H1 (cell line): ENCODE results near the gene CYRIA. TPM values are rescaled to one million over a fixed set of nuclear protein-coding genes. Genes with fewer than 3 reads are reported as not detected.

ENCODE experiments used
- CTCF ChIA-PET: fragments of 300-600 bp; sonication (Branson Sonifier 250); formaldehyde crosslinking; loops from one replicate; lab custom pipeline; 2021; ENCODE audit not compliant: partially characterized antibody; lab: Charles Lee
- POLR2A ChIA-PET: fragments of 300-600 bp; sonication (Branson Sonifier 250); formaldehyde crosslinking; loops from one replicate; lab custom pipeline; 2021; ENCODE audit warnings: inconsistent platforms; ENCODE audit not compliant: partially characterized antibody; lab: Charles Lee
- DNase-seq, 2 experiments: peaks; one replicate each; pipeline versions ENCODE4 v3.0.0 to v3.0.0-alpha.2; 2010 to 2022; ENCODE audit warnings: low spot score in 2 of 2, low read depth in 1 of 2, mixed read lengths in 1 of 2
- FAIRE-seq: peaks from 2 replicates; lab custom pipeline; 2011; peaks lifted over from hg19 to GRCh38; lab: Jason Lieb, UNC
- H2AFZ ChIP-seq: 2 replicates; pipeline ENCODE4 v1.8.1; 2012; ENCODE audit warnings: low read length, inconsistent platforms
- H2AK5ac ChIP-seq: 2 replicates; pipeline ENCODE4 v1.6.1; 2013; ENCODE audit warnings: low read depth, low read length
- H2BK120ac ChIP-seq: replicated peaks from 2 replicates; pipeline ENCODE3; 2013; ENCODE audit warnings: low read depth, low read length, inconsistent platforms
- H2BK12ac ChIP-seq: 2 replicates; pipeline ENCODE4 v1.6.1; 2013; ENCODE audit warnings: low read depth, low read length
- H2BK15ac ChIP-seq: 2 replicates; pipeline ENCODE4 v1.6.1; 2013; ENCODE audit warnings: low read length
- H2BK20ac ChIP-seq: 2 replicates; pipeline ENCODE4 v1.6.1; 2013; ENCODE audit warnings: low read length
- H2BK5ac ChIP-seq: 2 replicates; pipeline ENCODE4 v1.6.1; 2013; ENCODE audit warnings: low read depth, low read length
- H3K14ac ChIP-seq: 2 replicates; pipeline ENCODE4 v1.6.1; 2013; ENCODE audit warnings: inconsistent platforms; ENCODE audit not compliant: insufficient read length
- H3K18ac ChIP-seq: 2 replicates; pipeline ENCODE4 v1.6.1; 2013; ENCODE audit warnings: low read length; ENCODE audit errors: extremely low read depth
- H3K23ac ChIP-seq: 2 replicates; pipeline ENCODE4 v1.6.1; 2013; ENCODE audit warnings: inconsistent platforms; ENCODE audit not compliant: insufficient read length
- H3K23me2 ChIP-seq: 2 replicates; pipeline ENCODE4 v1.6.1; 2013; ENCODE audit warnings: low read depth, low read length
- H3K27ac ChIP-seq: 2 replicates; pipeline ENCODE4 v1.6.1; 2011; ENCODE audit warnings: low read depth, low read length, inconsistent platforms
- H3K27me3 ChIP-seq, 4 experiments: replicated peaks in 1 of 4; 1 replicate in 1 of 4; 2 replicates in 3 of 4; pipeline versions ENCODE4 v1.6.1 to v1.8.1; 2011 to 2013; ENCODE audit warnings: low read length in 3 of 4, mild to moderate bottlenecking in 3 of 4, inconsistent platforms in 2 of 4, mixed read lengths in 2 of 4, moderate library complexity in 1 of 4; ENCODE audit not compliant: control insufficient read depth in 3 of 4, insufficient read depth in 3 of 4; ENCODE audit errors: extremely low read depth in 1 of 4
- H3K36me3 ChIP-seq, 4 experiments: 2 replicates each; pipeline versions ENCODE4 v1.6.1 to v1.8.1; 2011 to 2013; ENCODE audit warnings: mild to moderate bottlenecking in 4 of 4, low read length in 3 of 4, moderate library complexity in 2 of 4, control low read depth in 1 of 4, inconsistent platforms in 1 of 4; ENCODE audit not compliant: insufficient read depth in 4 of 4, control insufficient read depth in 2 of 4
- H3K4ac ChIP-seq: replicated peaks from 2 replicates; pipeline ENCODE3; 2013; ENCODE audit warnings: low read length, low read depth, mixed read lengths, inconsistent platforms; ENCODE audit not compliant: insufficient read length
- H3K4me1 ChIP-seq, 4 experiments: replicated peaks in 1 of 4; 1 replicate in 1 of 4; 2 replicates in 3 of 4; pipeline versions ENCODE4 v1.6.1 to v1.8.1; 2011 to 2013; ENCODE audit warnings: low read length in 3 of 4, inconsistent platforms in 2 of 4, mixed read lengths in 1 of 4; ENCODE audit not compliant: insufficient read depth in 4 of 4, control insufficient read depth in 3 of 4
- H3K4me2 ChIP-seq, 2 experiments: 2 replicates each; pipeline versions ENCODE4 v1.6.1 to v1.8.1; 2011 to 2013; ENCODE audit warnings: low read depth in 2 of 2, low read length in 2 of 2, control low read depth in 1 of 2, inconsistent platforms in 1 of 2, mild to moderate bottlenecking in 1 of 2; ENCODE audit not compliant: insufficient read depth in 1 of 2
- H3K4me3 ChIP-seq, 4 experiments: fragments of 200-600, 300-600 bp in 1 of 4; sonication (generic), shearing (Covaris generic), sonication (Bioruptor Twin) in 1 of 4; 2 replicates each; pipeline versions ENCODE4 v1.5.1 to v1.8.1; 2011 to 2016; ENCODE audit warnings: low read length in 4 of 4, low read depth in 3 of 4, control low read depth in 2 of 4, inconsistent platforms in 2 of 4, mild to moderate bottlenecking in 2 of 4, mixed read lengths in 1 of 4, moderate library complexity in 1 of 4; ENCODE audit not compliant: insufficient read depth in 2 of 4; ENCODE audit errors: extremely low read depth in 1 of 4
- H3K56ac ChIP-seq: replicated peaks from 2 replicates; pipeline ENCODE3; 2013; ENCODE audit warnings: low read depth, mild to moderate bottlenecking, mixed read lengths, low read length, inconsistent platforms; ENCODE audit not compliant: insufficient read length
- H3K79me1 ChIP-seq: 2 replicates; pipeline ENCODE4 v1.6.1; 2013; ENCODE audit warnings: low read depth, low read length, control low read depth
- H3K79me2 ChIP-seq, 2 experiments: 2 replicates each; pipeline versions ENCODE4 v1.6.1 to v1.8.1; 2012 to 2013; ENCODE audit warnings: low read length in 2 of 2, mild to moderate bottlenecking in 2 of 2, inconsistent platforms in 1 of 2; ENCODE audit not compliant: insufficient read depth in 2 of 2, control insufficient read depth in 1 of 2
- H3K9ac ChIP-seq, 4 experiments: replicated peaks in 1 of 4; 1 replicate in 1 of 4; 2 replicates in 3 of 4; pipeline versions ENCODE4 v1.6.1 to v1.8.1; 2011 to 2013; ENCODE audit warnings: low read depth in 3 of 4, low read length in 3 of 4, control low read depth in 2 of 4, mild to moderate bottlenecking in 2 of 4, moderate library complexity in 2 of 4, inconsistent platforms in 1 of 4; ENCODE audit errors: extremely low read depth in 1 of 4
- H3K9me3 ChIP-seq, 2 experiments: 2 replicates each; pipeline versions ENCODE4 v1.6.1 to v1.8.1; 2012 to 2013; ENCODE audit warnings: mild to moderate bottlenecking in 2 of 2, moderate library complexity in 2 of 2, control low read depth in 1 of 2, inconsistent platforms in 1 of 2, low read depth in 1 of 2, low read length in 1 of 2, mixed read lengths in 1 of 2; ENCODE audit not compliant: insufficient read depth in 2 of 2
- H4K20me1 ChIP-seq, 2 experiments: replicated peaks in 1 of 2; 2 replicates each; pipeline versions ENCODE3 to v1.8.1; 2011 to 2013; ENCODE audit warnings: inconsistent platforms in 2 of 2, low read length in 2 of 2, mild to moderate bottlenecking in 1 of 2; ENCODE audit not compliant: insufficient read depth in 2 of 2, control insufficient read depth in 1 of 2
- H4K5ac ChIP-seq: 2 replicates; pipeline ENCODE4 v1.6.1; 2013; ENCODE audit warnings: low read length, low read depth, mixed read lengths, inconsistent platforms; ENCODE audit not compliant: insufficient read length
- H4K8ac ChIP-seq: 2 replicates; pipeline ENCODE4 v1.8.0; 2013; ENCODE audit warnings: mild to moderate bottlenecking, moderate library complexity, low read length, inconsistent platforms; ENCODE audit not compliant: insufficient read depth; ENCODE audit errors: extremely low read depth
- H4K91ac ChIP-seq: replicated peaks from 2 replicates; pipeline ENCODE3; 2013; ENCODE audit warnings: low read length, mixed read lengths, inconsistent platforms; ENCODE audit not compliant: insufficient read length
- BRCA1 ChIP-seq: IDR thresholded peaks from 2 replicates; pipeline ENCODE4 v1.6.1; 2012; ENCODE audit warnings: low read depth, low read length, improper control_type of control experiment
- CEBPB ChIP-seq: IDR thresholded peaks from 2 replicates; pipeline ENCODE4 v1.6.1; 2012; ENCODE audit warnings: low read depth, low read length
- CHD1 ChIP-seq: IDR thresholded peaks from 2 replicates; pipeline ENCODE4 v1.6.1; 2012; ENCODE audit warnings: low read depth, low read length, improper control_type of control experiment
- HDAC2 ChIP-seq, 2 experiments: fragments of 300-600 bp in 1 of 2; sonication (generic) in 1 of 2; IDR thresholded peaks; 2 replicates each; pipeline ENCODE4 v1.6.1; 2011 to 2012; ENCODE audit warnings: low read depth in 2 of 2, low read length in 2 of 2, mild to moderate bottlenecking in 2 of 2, moderate library complexity in 2 of 2, borderline replicate concordance in 1 of 2, inconsistent platforms in 1 of 2
- JUN ChIP-seq: IDR thresholded peaks from 2 replicates; pipeline ENCODE4 v1.6.1; 2011; ENCODE audit warnings: low read depth, mild to moderate bottlenecking, improper control_type of control experiment, low read length
- KDM1A ChIP-seq: fragments of 200-600, 300-600 bp; sonication (generic); IDR thresholded peaks from 2 replicates; pipeline ENCODE4 v1.7.1; 2016; ENCODE audit warnings: mild to moderate bottlenecking, low read length, borderline replicate concordance
- MAFK ChIP-seq: IDR thresholded peaks from 2 replicates; pipeline ENCODE4 v1.6.1; 2012; ENCODE audit warnings: low read depth, mild to moderate bottlenecking, improper control_type of control experiment, low read length
- NANOG ChIP-seq: IDR thresholded peaks from 2 replicates; pipeline ENCODE4 v1.6.1; 2011; ENCODE audit warnings: low read length, low read depth, mild to moderate bottlenecking, inconsistent platforms; ENCODE audit not compliant: insufficient read depth, poor library complexity, severe bottlenecking
- RAD21 ChIP-seq, 2 experiments: IDR thresholded peaks in 1 of 2; conservative IDR thresholded peaks in 1 of 2; 2 replicates each; pipeline ENCODE4 v1.6.1; 2011; ENCODE audit warnings: low read depth in 2 of 2, low read length in 2 of 2, improper control_type of control experiment in 1 of 2, inconsistent platforms in 1 of 2, mild to moderate bottlenecking in 1 of 2, moderate library complexity in 1 of 2
- RNF2 ChIP-seq: fragments of 200-900, 300-1000 bp; sonication (generic); IDR thresholded peaks from 2 replicates; pipeline ENCODE4 v1.7.1; 2016; ENCODE audit warnings: borderline replicate concordance, low read depth, mild to moderate bottlenecking, antibody characterized with exemption, low read length; ENCODE audit not compliant: poor library complexity, severe bottlenecking; ENCODE audit errors: missing control alignments
- SIN3A ChIP-seq, 2 experiments: IDR thresholded peaks in 1 of 2; conservative IDR thresholded peaks in 1 of 2; 2 replicates each; pipeline ENCODE4 v1.6.1; 2011 to 2012; ENCODE audit warnings: low read length in 2 of 2, improper control_type of control experiment in 1 of 2, low read depth in 1 of 2, mild to moderate bottlenecking in 1 of 2
- SRF ChIP-seq: IDR thresholded peaks from 2 replicates; pipeline ENCODE4 v1.6.1; 2011; ENCODE audit warnings: mild to moderate bottlenecking, low read depth, low read length, moderate library complexity
- WGBS, 2 experiments: shearing (Covaris generic) in 1 of 2; methylation state at CpG; one replicate each; pipeline versions ENCODE4 v1.1.6 to v1.1.7; 2013 to 2015; ENCODE audit warnings: low lambda C conversion rate in 2 of 2, mixed read lengths in 2 of 2, inconsistent platforms in 1 of 2, low coverage in 1 of 2, missing lambda C conversion rate in 1 of 2; ENCODE audit not compliant: insufficient replicate concordance in 2 of 2, insufficient coverage in 1 of 2, insufficient read length in 1 of 2; ENCODE audit errors: extremely low coverage in 1 of 2, missing lambda C conversion rate in 1 of 2; 5-methylcytosine and 5-hydroxymethylcytosine counted together
- polyA plus RNA-seq, 7 experiments: library from polyadenylated mRNA; depleted of rRNA in 3 of 7; stranded (reverse) in 5 of 7; unstranded in 2 of 7; fragments of >200 nt in 5 of 7; fragments of 200-250 nt in 2 of 7; gene quantifications; 1 replicate in 5 of 7; 2 replicates in 1 of 7; 4 replicates in 1 of 7; pipeline versions ENCODE4 v1.2.1 to v1.2.3, GENCODE V29; 2011 to 2013; ENCODE audit warnings: missing spikeins in 2 of 7, mixed read lengths in 2 of 7
- total RNA-seq: library from RNA; stranded (reverse); fragmentation: NEBNext Ultra II Directional; extraction: Animal tissue kit (Norgen Biotek cat#: 25700); gene quantifications from 2 replicates; pipeline ENCODE4 v1.2.1, GENCODE V29; 2021

CYRIA gene
- total and polyA plus RNA-seq, 2 of the 8 experiments (the other 6 are each of a cell fraction or from before 2014, with no cell fraction given) = 1.5 to 9.8 TPM

GRCh38 chr2:16686641-16687040 lies 21.0 kb upstream of the CYRIA start:
- Histone ChIP-seq H3K9me3 (no peaks in the 10 kb centered on the region), H3K9ac (no peak overlapping the region), H3K23me2 (no peaks in the 10 kb centered on the region), H3K27me3 (no peaks in the 10 kb centered on the region), H3K14ac (no peak overlapping the region), H4K91ac (no peak overlapping the region), H4K5ac (no peak overlapping the region), H3K27ac (no peak overlapping the region), H3K4me1 (no peaks in the 10 kb centered on the region), H3K18ac (no peak overlapping the region), H2BK120ac (no peak overlapping the region), H3K56ac (no peak overlapping the region), H3K4me2 (no peak overlapping the region), H3K79me2 (no peaks in the 10 kb centered on the region), H2BK12ac (no peak overlapping the region), H2BK5ac (no peak overlapping the region), H4K8ac (no peak overlapping the region), H2BK15ac (no peak overlapping the region), H3K23ac (no peak overlapping the region), H4K20me1 (no peaks in the 10 kb centered on the region), H3K4ac (no peak overlapping the region), H2BK20ac (no peak overlapping the region), H3K36me3 (no peaks in the 10 kb centered on the region), H2AK5ac (no peak overlapping the region), H3K79me1 (no peaks in the 10 kb centered on the region), H3K4me3 (no peak overlapping the region), H2AFZ (no peak overlapping the region)
- POLR2A ChIA-PET = no interaction called here
- DNase-seq (no peak), FAIRE-seq (no peak)
- CTCF ChIA-PET = interaction anchor here (0.6 to 2.3 kb wide), 4 partner anchors 12 to 81 kb away, joined by 3 to 7 read pairs (median 4); no protein-coding TSS in a partner anchor
- 93% methylated on average over 2 of the region's 2 CpGs; no CpG with 5 or more reads in 1 of the 2 experiments for WGBS, 2 experiments
- TF ChIP-seq SRF (no peak), CEBPB (no peak), NANOG (no peak), MAFK (no peak), BRCA1 (no peak), KDM1A (no peak), JUN (no peak), RNF2 (no peak), CHD1 (no peak), HDAC2 (IDR thresholded peaks at IDR 0.05; ENCODE audit: borderline replicate concordance in 1 of 2, low read depth in 2 of 2, low read length in 2 of 2) (no peak), SIN3A (conservative IDR thresholded peaks at IDR 0.05 in 1 of 2, IDR thresholded peaks at IDR 0.05 in 1 of 2; ENCODE audit: low read depth in 1 of 2, low read length in 2 of 2) (no peak), RAD21 (IDR thresholded peaks at IDR 0.05 in 1 of 2, conservative IDR thresholded peaks at IDR 0.05 in 1 of 2; ENCODE audit: low read depth in 2 of 2, low read length in 2 of 2) (no peak)
